Ishikawa (cell line): ENCODE results near the gene COL16A1.

Experiments used
- CREB1 ChIP-seq: IDR thresholded peaks from 2 replicates; pipeline ENCODE4 v1.6.1; 2012; ENCODE audit warnings: low read depth
- EGR1 ChIP-seq: IDR thresholded peaks from 2 replicates; pipeline ENCODE4 v1.6.1; 2012
- TF ChIP-seq, protein P1 (sequence below): IDR thresholded peaks from 2 replicates; pipeline ENCODE4 v1.6.1; 2012

DNA sequence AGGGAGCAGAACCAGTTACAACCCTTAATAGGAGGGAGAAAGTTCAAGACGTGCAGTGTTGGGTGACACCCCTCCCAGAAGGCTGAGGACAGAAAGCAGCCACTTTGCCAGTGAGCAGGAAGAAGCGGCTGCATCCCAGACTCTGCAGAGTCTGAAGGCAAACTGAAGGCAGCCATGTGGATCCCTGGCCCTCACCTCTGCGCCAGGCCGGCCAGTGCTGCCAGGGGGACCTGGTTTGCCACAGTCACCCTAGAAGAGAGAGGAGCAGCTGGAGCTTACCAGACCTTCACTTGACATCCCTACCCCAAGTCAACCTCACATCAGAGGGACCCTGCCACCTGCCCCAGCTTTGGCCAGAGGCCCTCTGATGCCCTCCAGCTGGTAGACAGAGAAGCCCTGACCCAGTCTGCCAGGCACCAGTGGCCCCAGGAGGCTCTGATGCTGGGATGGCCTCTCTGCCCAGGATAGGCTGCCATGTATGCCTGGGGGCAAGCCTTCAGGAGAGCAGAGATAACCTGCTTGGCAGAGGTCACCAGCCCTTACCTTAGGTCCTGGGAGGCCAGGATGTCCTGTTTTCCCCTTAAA is 42.9 kb downstream of the COL16A1 start:
- TF ChIP-seq EGR1 (no peak), CREB1 (no peak)
- TF ChIP-seq, protein P1, sequence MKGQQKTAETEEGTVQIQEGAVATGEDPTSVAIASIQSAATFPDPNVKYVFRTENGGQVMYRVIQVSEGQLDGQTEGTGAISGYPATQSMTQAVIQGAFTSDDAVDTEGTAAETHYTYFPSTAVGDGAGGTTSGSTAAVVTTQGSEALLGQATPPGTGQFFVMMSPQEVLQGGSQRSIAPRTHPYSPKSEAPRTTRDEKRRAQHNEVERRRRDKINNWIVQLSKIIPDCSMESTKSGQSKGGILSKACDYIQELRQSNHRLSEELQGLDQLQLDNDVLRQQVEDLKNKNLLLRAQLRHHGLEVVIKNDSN: no peak
